ENCODE data around the gene SPO11.

Gene SPO11

GRCh38 chr20:57310821-57311514, 18.6 kb upstream of the SPO11 start:
- Histone ChIP-seq H3K4me1 (ENCODE audit: low read depth, poor library complexity, severe bottlenecking) (no peaks in the 10 kb centered on the region), H3K27ac (no peak overlapping the region), H3K4me2 (no peak overlapping the region), H3K4me3 (IDR thresholded peaks at IDR 0.05; ENCODE audit: insufficient read depth, low read depth, low read length) (no peak overlapping the region), H2AFZ (ENCODE audit: low read depth) (no peak overlapping the region), H3K79me2 (ENCODE audit: insufficient read depth, low read depth) (no peaks in the 10 kb centered on the region), H4K20me1 (ENCODE audit: insufficient read depth) (no peaks in the 10 kb centered on the region), H3K27me3 (ENCODE audit: insufficient read depth, low read depth) (no peaks in the 10 kb centered on the region), H3K36me3 (ENCODE audit: insufficient read depth) (no peaks in the 10 kb centered on the region), H3K9ac (no peak overlapping the region)
- TF ChIP-seq, protein P1, sequence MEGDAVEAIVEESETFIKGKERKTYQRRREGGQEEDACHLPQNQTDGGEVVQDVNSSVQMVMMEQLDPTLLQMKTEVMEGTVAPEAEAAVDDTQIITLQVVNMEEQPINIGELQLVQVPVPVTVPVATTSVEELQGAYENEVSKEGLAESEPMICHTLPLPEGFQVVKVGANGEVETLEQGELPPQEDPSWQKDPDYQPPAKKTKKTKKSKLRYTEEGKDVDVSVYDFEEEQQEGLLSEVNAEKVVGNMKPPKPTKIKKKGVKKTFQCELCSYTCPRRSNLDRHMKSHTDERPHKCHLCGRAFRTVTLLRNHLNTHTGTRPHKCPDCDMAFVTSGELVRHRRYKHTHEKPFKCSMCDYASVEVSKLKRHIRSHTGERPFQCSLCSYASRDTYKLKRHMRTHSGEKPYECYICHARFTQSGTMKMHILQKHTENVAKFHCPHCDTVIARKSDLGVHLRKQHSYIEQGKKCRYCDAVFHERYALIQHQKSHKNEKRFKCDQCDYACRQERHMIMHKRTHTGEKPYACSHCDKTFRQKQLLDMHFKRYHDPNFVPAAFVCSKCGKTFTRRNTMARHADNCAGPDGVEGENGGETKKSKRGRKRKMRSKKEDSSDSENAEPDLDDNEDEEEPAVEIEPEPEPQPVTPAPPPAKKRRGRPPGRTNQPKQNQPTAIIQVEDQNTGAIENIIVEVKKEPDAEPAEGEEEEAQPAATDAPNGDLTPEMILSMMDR (conservative IDR thresholded peaks at IDR 0.05; ENCODE audit: low read depth, low read length), result no peak

DNA sequence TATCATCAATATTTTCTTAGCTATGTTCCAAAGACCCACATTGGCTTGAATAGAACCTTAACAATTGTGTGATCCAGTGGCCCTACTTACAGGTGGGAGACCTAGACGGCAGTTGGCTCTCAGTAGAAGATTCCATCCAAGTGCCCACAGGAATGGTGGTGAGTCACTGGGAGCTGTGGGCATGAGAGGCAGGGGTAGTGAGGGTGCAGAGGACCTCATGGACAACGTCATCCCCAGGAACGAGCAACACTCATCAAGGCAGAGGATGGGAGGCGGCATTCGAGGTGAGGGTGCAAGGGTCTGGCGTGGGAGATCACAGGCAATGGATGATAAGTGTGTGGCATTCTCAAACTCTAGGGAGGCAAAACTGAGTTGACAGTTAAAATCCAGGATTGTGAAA, 17.5 kb upstream of the SPO11 start:
- no peaks in the 10 kb centered on the region for H3K4me1 ChIP-seq (ENCODE audit: low read depth, poor library complexity, severe bottlenecking)
- H3K27me3 ChIP-seq (ENCODE audit: insufficient read depth, low read depth), result no peaks in the 10 kb centered on the region
- no peaks in the 10 kb centered on the region for H3K36me3 ChIP-seq (ENCODE audit: insufficient read depth)

GRCh38 chr20:57313230-57313629, 16.4 kb upstream of the SPO11 start:
- Histone ChIP-seq H3K4me1 (ENCODE audit: low read depth, poor library complexity, severe bottlenecking) (no peaks in the 10 kb centered on the region), H3K4me2 (no peak overlapping the region), H3K27me3 (ENCODE audit: insufficient read depth, low read depth) (no peaks in the 10 kb centered on the region), H4K20me1 (ENCODE audit: insufficient read depth) (no peaks in the 10 kb centered on the region), H3K79me2 (ENCODE audit: insufficient read depth, low read depth) (no peaks in the 10 kb centered on the region), H3K36me3 (ENCODE audit: insufficient read depth) (no peaks in the 10 kb centered on the region), H2AFZ (ENCODE audit: low read depth) (no peak overlapping the region), H3K27ac (no peak overlapping the region), H3K4me3 (IDR thresholded peaks at IDR 0.05; ENCODE audit: insufficient read depth, low read depth, low read length) (no peak overlapping the region), H3K9ac (no peak overlapping the region)
- TF ChIP-seq, protein P1 (conservative IDR thresholded peaks at IDR 0.05; ENCODE audit: low read depth, low read length), result no peak

More for the DNA sequence above, 17.5 kb upstream of the SPO11 start:
- no peaks in the 10 kb centered on the region for H3K79me2 ChIP-seq (ENCODE audit: insufficient read depth, low read depth)
- no peak overlapping the region for H3K4me2 ChIP-seq
- H3K27ac ChIP-seq, result no peak overlapping the region
- H4K20me1 ChIP-seq (ENCODE audit: insufficient read depth), result no peaks in the 10 kb centered on the region
- no peak overlapping the region for H3K4me3 ChIP-seq (IDR thresholded peaks at IDR 0.05; ENCODE audit: insufficient read depth, low read depth, low read length)
- TF ChIP-seq, protein P1 (conservative IDR thresholded peaks at IDR 0.05; ENCODE audit: low read depth, low read length), result no peak
- no peak overlapping the region for H2AFZ ChIP-seq (ENCODE audit: low read depth)
- no peak overlapping the region for H3K9ac ChIP-seq

DNA sequence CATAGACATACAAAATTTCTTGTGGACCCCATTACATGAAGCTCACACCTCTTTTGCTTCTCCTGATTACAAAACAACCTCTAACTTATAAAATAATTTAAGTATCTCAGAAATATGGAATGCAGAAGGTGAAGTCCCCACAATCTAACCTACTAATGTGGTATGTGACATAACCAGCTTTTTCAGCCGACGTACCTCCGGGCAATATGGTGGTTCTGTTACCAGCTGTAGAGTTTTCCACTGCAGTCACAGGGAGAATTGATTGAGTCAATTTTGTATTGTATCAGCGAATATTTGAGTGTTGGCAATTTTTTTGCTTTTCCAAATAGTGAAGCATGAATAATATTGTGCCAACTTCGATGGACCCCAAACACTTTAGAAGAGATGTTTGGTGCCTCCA, 15.7 kb upstream of the SPO11 start:
- TF ChIP-seq, protein P1 (conservative IDR thresholded peaks at IDR 0.05; ENCODE audit: low read depth, low read length), result no peak
- H3K4me3 ChIP-seq (IDR thresholded peaks at IDR 0.05; ENCODE audit: insufficient read depth, low read depth, low read length), result no peak overlapping the region
- H3K27ac ChIP-seq, result no peak overlapping the region
- H3K9ac ChIP-seq, result no peak overlapping the region
- H3K79me2 ChIP-seq (ENCODE audit: insufficient read depth, low read depth), result no peaks in the 10 kb centered on the region
- H3K27me3 ChIP-seq (ENCODE audit: insufficient read depth, low read depth), result no peaks in the 10 kb centered on the region
- H3K36me3 ChIP-seq (ENCODE audit: insufficient read depth), result no peaks in the 10 kb centered on the region
- H3K4me2 ChIP-seq, result no peak overlapping the region
- H4K20me1 ChIP-seq (ENCODE audit: insufficient read depth), result no peaks in the 10 kb centered on the region
- H2AFZ ChIP-seq (ENCODE audit: low read depth), result no peak overlapping the region
- no peaks in the 10 kb centered on the region for H3K4me1 ChIP-seq (ENCODE audit: low read depth, poor library complexity, severe bottlenecking)

Measured in KMS-11 (cell line).